Activated naive CD4-positive, alpha-beta T cell treated with anti-CD3 and anti-CD28 coated beads, Interleukin-2, amount 10 ng/mL, durations not matched to agents 7 days and 5 days (primary cell): ENCODE measurements around the gene COPZ1.
"Not testable (repeated sequence)": the region's sequence is repeated elsewhere in the genome, so short reads cannot be mapped to it uniquely, and the experiment has no call there.

Source experiments
- CTCF ChIA-PET: fragments of 350-600 bp; sonication (Branson Sonifier 250); formaldehyde crosslinking; loops from one replicate; lab custom pipeline; 2021; ENCODE audit warnings: antibody characterized with exemption; lab: Charles Lee
- DNase-seq: peaks from one replicate; pipeline ENCODE4 v3.0.0-alpha.2; 2020
- H3K27ac Mint-ChIP-seq: one replicate; pipeline ENCODE4 v1.8.0; 2021; ENCODE audit warnings: mild to moderate bottlenecking, moderate library complexity, mixed read lengths
- H3K27me3 Mint-ChIP-seq: one replicate; pipeline ENCODE4 v1.8.0; 2021; ENCODE audit warnings: mild to moderate bottlenecking, mixed read lengths
- H3K36me3 Mint-ChIP-seq: one replicate; pipeline ENCODE4 v1.8.0; 2021; ENCODE audit warnings: mixed read lengths
- H3K4me1 Mint-ChIP-seq: one replicate; pipeline ENCODE4 v1.8.0; 2021; ENCODE audit warnings: mixed read lengths
- H3K4me3 Mint-ChIP-seq: one replicate; pipeline ENCODE4 v1.8.0; 2021; ENCODE audit warnings: mild to moderate bottlenecking, moderate library complexity, mixed read lengths
- H3K9me3 Mint-ChIP-seq: one replicate; pipeline ENCODE4 v1.8.0; 2021; ENCODE audit warnings: mixed read lengths

The COPZ1 gene

GRCh38 chr12:54324617-54325441, at the start of gene COPZ1:
TSS of gene COPZ1 (plus strand) at chr12:54325131. CDS start at chr12:54325164, 33 bp downstream.
- DNase-seq = peak; percentile 97
- Mint-ChIP-seq H3K27ac (peak within 1 kb of the TSS; percentile 86), H3K4me1 (peaks cover 43% of the 10 kb centered on the region), H3K27me3 (peaks cover 4% of the 10 kb centered on the region), H3K4me3 (peak within 1 kb of the TSS; percentile 88), H3K9me3 (no peaks in the 10 kb centered on the region), H3K36me3 (peaks cover 12% of the 10 kb centered on the region)
- CTCF ChIA-PET = interaction anchor here (0.7 to 2.6 kb wide), 17 partner anchors 9 to 111 kb away, joined by 3 to 20 read pairs (median 4); no protein-coding TSS in a partner anchor

GRCh38 chr12:54276368-54276767, 48.6 kb upstream of the COPZ1 start:
- H3K27me3 Mint-ChIP-seq = no peaks in the 10 kb centered on the region
- no peaks in the 10 kb centered on the region for H3K9me3 Mint-ChIP-seq
- DNase-seq = no peak
- H3K4me1 Mint-ChIP-seq = peaks cover 48% of the 10 kb centered on the region
- no peak overlapping the region for H3K27ac Mint-ChIP-seq
- H3K36me3 Mint-ChIP-seq = peaks cover 46% of the 10 kb centered on the region
- CTCF ChIA-PET = interaction anchor here (0.6 to 1.3 kb wide), 2 partner anchors 59 to 187 kb away, joined by 3 read pairs; no protein-coding TSS in a partner anchor
- no peak overlapping the region for H3K4me3 Mint-ChIP-seq

DNA sequence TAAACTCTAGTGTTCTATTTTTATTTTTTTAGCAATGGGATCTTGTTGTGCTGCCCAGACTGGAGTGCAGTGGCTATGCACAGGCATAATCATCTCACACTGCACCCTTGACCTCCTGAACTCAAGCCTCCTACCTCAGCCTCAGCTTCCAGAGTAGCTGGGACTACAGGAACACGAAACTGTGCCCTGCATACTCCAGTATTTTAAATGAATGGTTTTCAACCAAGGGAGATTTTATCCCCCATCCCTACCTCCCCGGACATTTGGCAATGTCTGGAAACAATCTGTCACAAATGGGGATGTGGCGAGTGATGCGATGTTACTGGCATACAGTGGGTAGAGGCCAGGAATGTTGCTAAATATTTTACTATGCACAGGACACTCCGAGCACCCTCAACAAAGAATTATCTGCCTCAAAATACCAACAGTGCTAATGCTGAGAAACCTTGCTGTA, 47.1 kb upstream of the COPZ1 start:
- H3K36me3 Mint-ChIP-seq = peaks cover 35% of the 10 kb centered on the region
- H3K27me3 Mint-ChIP-seq = no peaks in the 10 kb centered on the region
- peaks cover 50% of the 10 kb centered on the region for H3K4me1 Mint-ChIP-seq
- CTCF ChIA-PET = no interaction called here
- H3K4me3 Mint-ChIP-seq = no peak overlapping the region
- no peak for DNase-seq
- no peaks in the 10 kb centered on the region for H3K9me3 Mint-ChIP-seq
- H3K27ac Mint-ChIP-seq = no peak overlapping the region

DNA sequence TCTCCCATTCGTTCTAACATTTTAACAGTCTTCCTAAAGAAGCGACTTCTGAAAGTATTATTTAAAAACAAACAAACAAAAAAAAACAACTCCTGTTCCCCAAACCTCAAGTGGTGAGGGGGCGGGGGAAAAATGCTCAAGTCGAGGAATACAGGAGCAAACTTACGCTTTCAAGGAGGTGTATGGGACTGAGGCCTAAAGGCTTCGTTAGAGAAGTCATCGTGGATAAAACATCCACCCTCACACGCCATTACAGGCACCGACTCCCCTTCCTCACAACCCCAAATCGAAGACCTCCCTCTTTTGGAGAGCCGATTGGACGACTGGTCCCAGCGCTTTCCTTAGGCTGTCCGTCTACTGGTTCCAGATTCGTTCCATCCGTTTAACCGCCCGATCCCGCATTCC, 45.7 kb upstream of the COPZ1 start:
- Mint-ChIP-seq H3K4me3 (no peak overlapping the region), H3K27me3 (no peaks in the 10 kb centered on the region), H3K4me1 (peaks cover 61% of the 10 kb centered on the region), H3K9me3 (no peaks in the 10 kb centered on the region), H3K36me3 (peaks cover 24% of the 10 kb centered on the region), H3K27ac (no peak overlapping the region)
- DNase-seq = no peak
- CTCF ChIA-PET = interaction anchor here (0.5 to 1.6 kb wide), 4 partner anchors 14 to 241 kb away, joined by 3 to 7 read pairs (median 3); no protein-coding TSS in a partner anchor

DNA sequence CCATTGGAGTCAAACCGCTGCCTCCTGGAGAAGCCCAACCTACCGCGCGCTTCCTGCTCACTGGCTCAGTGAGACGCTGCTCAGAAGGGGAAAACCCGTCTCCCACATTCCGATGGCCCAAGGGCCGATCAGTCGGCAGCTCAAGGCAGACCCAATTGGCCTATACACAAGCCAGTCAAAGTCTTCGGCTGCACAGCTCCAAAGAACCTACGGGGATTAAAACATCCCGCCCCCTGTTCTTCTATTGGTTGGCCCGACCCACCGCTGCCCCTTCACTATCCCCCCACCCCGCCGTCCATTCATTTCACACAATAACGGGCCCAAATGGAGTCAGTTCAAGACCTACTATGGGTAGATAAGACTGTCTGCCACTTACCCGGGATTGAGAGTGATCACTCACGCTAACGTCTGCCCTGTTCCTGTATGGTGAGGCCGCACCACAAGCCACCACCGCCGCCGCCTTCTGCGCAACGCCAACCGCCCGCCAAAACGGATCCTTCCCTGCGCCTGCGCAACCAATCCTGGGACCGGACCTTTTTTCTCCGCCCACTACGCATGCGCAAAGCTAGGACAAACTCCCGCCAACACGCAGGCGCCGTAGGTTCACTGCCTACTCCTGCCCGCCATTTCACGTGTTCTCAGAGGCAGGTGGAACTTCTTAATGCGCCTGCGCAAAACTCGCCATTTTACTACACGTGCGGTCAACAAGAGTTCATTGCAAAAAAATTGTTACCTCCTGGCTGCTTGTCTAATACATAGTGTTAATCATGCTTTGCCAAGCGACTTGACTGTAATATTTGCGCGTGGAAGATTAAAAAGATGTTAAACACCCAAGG, 45.1 kb upstream of the COPZ1 start, which contains the start of gene CBX5:
TSS of gene CBX5 (minus strand) at position 491 of the 836 bp plus-strand sequence. CDS start 22,472 bp downstream, outside the sequence.
- Mint-ChIP-seq H3K9me3 (no peaks in the 10 kb centered on the region), H3K4me3 (no peak within 1 kb of the TSS), H3K4me1 (peaks cover 67% of the 10 kb centered on the region), H3K36me3 (peaks cover 22% of the 10 kb centered on the region), H3K27me3 (no peaks in the 10 kb centered on the region), H3K27ac (no peak within 1 kb of the TSS)
- CTCF ChIA-PET = interaction anchor here (0.5 to 1.6 kb wide), 5 partner anchors 14 to 240 kb away, joined by 3 to 7 read pairs (median 3); no protein-coding TSS in a partner anchor
- peak; percentile 100 for DNase-seq

DNA sequence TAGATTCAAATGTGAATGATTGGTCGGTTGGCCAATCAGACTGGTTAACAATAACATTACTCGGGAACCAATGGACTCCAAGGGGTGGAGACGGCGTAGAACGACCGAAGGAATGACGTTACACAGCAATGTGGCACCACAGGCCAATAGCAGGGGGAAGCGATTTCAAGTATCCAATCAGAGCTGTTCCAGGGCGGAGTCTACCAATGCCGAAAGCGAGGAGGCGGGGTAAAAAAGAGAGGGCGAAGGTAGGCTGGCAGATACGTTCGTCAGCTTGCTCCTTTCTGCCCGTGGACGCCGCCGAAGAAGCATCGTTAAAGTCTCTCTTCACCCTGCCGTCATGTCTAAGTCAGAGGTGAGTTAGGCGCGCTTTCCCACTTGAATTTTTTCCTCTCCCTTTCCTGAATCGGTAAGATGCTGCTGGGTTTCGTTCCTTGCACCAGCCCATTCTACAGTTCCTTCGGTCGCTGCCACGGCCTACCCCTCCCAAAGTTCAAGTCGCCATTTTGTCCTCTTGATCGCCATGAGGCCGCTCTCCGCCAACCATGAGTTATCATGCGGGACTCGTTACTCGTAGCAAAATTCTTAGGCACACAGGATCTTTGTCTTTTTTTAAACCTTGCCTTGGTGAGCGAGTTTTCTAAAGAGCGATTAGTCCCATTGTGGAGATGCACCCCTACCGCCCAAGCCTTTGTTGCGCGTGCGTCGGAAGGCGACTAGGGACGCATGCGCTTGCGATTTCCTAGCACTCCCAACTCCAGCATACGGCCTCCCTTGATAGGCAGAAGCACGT, 44.3 kb upstream of the COPZ1 start, which contains the start of gene HNRNPA1:
TSS of gene HNRNPA1 (plus strand) at position 259 of the 793 bp plus-strand sequence. CDS start at position 341, 82 bp downstream.
- Mint-ChIP-seq H3K27ac (no peak within 1 kb of the TSS), H3K27me3 (no peaks in the 10 kb centered on the region), H3K4me3 (no peak within 1 kb of the TSS), H3K36me3 (peaks cover 27% of the 10 kb centered on the region), H3K9me3 (no peaks in the 10 kb centered on the region), H3K4me1 (peaks cover 69% of the 10 kb centered on the region)
- peak; percentile 97 for DNase-seq
- CTCF ChIA-PET = interaction anchor here (0.8 to 1.6 kb wide), 4 partner anchors 55 to 79 kb away, joined by 3 to 7 read pairs (median 3); no protein-coding TSS in a partner anchor

GRCh38 chr12:54281261-54281638, 43.7 kb upstream of the COPZ1 start:
- Mint-ChIP-seq H3K4me1 (peaks cover 69% of the 10 kb centered on the region), H3K36me3 (peaks cover 30% of the 10 kb centered on the region)
- H3K4me3 Mint-ChIP-seq, H3K27ac Mint-ChIP-seq, H3K27me3 Mint-ChIP-seq, DNase-seq, H3K9me3 Mint-ChIP-seq: not testable (repeated sequence)
- CTCF ChIA-PET = interaction anchor here (0.8 to 1.1 kb wide), 2 partner anchors 13 to 78 kb away, joined by 3 read pairs; no protein-coding TSS in a partner anchor

DNA sequence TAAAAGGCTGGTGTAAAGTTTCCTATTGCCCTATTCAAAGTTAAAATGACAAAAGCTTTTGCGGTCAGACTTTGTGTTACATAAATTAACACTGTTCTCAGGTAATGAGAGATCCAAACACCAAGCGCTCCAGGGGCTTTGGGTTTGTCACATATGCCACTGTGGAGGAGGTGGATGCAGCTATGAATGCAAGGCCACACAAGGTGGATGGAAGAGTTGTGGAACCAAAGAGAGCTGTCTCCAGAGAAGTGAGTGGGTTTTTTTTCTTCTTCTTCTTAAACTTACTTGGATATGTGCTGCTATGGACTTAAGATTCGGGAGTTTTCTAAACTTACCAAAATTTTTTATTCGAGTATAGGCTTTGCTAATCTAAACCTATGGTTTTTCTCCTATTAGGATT, 43.2 kb upstream of the COPZ1 start:
- CTCF ChIA-PET = interaction anchor here (0.8 to 1.1 kb wide), 2 partner anchors 12 to 78 kb away, joined by 3 read pairs; no protein-coding TSS in a partner anchor
- H3K27ac Mint-ChIP-seq, H3K27me3 Mint-ChIP-seq, H3K9me3 Mint-ChIP-seq, DNase-seq, H3K4me3 Mint-ChIP-seq: not testable (repeated sequence)
- Mint-ChIP-seq H3K4me1 (peaks cover 68% of the 10 kb centered on the region), H3K36me3 (peaks cover 30% of the 10 kb centered on the region)

- Mint-ChIP-seq H3K27me3 (no peaks in the 10 kb centered on the region), H3K27ac (no peak overlapping the region), H3K9me3 (no peaks in the 10 kb centered on the region), H3K36me3 (peaks cover 36% of the 10 kb centered on the region), H3K4me3 (no peak overlapping the region), H3K4me1 (peaks cover 67% of the 10 kb centered on the region)
- DNase-seq = peak; percentile 39
- CTCF ChIA-PET = interaction anchor here (0.6 to 2.0 kb wide), 6 partner anchors 9 to 69 kb away, joined by 3 to 10 read pairs (median 4); no protein-coding TSS in a partner anchor
Observed at GRCh38 chr12:54282949-54283593, 41.9 kb upstream of the COPZ1 start.

DNA sequence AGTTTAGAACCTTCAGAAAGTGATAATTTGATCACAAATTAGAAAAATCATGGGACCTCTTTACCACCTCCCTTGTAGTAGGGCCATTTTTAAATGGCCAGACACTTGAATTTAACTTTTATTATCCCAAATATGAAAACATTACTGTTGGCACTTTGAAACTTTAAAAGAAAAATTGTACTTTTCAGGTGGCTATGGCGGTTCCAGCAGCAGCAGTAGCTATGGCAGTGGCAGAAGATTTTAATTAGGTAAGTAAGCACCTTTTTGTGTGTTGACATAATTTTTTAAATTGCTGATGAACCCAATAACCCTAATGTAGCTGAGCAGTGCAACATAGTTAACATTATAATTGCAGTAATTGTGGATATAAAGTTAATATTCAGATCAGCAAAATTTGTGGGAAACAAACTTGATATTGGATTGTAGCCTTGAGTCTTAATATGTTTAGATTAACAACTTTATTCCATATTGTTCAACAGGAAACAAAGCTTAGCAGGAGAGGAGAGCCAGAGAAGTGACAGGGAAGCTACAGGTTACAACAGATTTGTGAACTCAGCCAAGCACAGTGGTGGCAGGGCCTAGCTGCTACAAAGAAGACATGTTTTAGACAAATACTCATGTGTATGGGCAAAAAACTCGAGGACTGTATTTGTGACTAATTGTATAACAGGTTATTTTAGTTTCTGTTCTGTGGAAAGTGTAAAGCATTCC, 40.7 kb upstream of the COPZ1 start:
- DNase-seq, H3K4me3 Mint-ChIP-seq, H3K9me3 Mint-ChIP-seq, H3K27me3 Mint-ChIP-seq: not testable (repeated sequence)
- CTCF ChIA-PET = interaction anchor here (0.9 to 2.3 kb wide), 7 partner anchors 8 to 76 kb away, joined by 3 to 10 read pairs (median 4); no protein-coding TSS in a partner anchor
- Mint-ChIP-seq H3K27ac (peak overlapping the region; percentile 42), H3K4me1 (peaks cover 57% of the 10 kb centered on the region), H3K36me3 (peaks cover 32% of the 10 kb centered on the region)

- no peak for DNase-seq
- H3K4me3 Mint-ChIP-seq = no peak overlapping the region
- peaks cover 57% of the 10 kb centered on the region for H3K4me1 Mint-ChIP-seq
- CTCF ChIA-PET = interaction anchor here (1.0 to 2.3 kb wide), 5 partner anchors 9 to 75 kb away, joined by 3 to 10 read pairs (median 6); partner anchors contain the start of gene NFE2
- H3K27me3 Mint-ChIP-seq = no peaks in the 10 kb centered on the region
- H3K36me3 Mint-ChIP-seq = peaks cover 32% of the 10 kb centered on the region
- no peaks in the 10 kb centered on the region for H3K9me3 Mint-ChIP-seq
- H3K27ac Mint-ChIP-seq = peak overlapping the region; percentile 13
Observed at GRCh38 chr12:54285150-54286041, 39.5 kb upstream of the COPZ1 start.
